Trophoblast cell (in vitro differentiated cells and primary cell): ENCODE results near the gene C1orf226.

Experiments
- DNase-seq, 2 donors: peaks; one replicate each; pipeline ENCODE4 v3.0.0-alpha.2; 2016
- H2AFZ ChIP-seq: 2 replicates; pipeline ENCODE4 v1.6.1; 2013; ENCODE audit warnings: low read length, moderate library complexity, mild to moderate bottlenecking; ENCODE audit not compliant: insufficient read depth, poor library complexity
- H2AK5ac ChIP-seq: 2 replicates; pipeline ENCODE4 v1.6.1; 2013; ENCODE audit warnings: mild to moderate bottlenecking, low read length
- H2BK120ac ChIP-seq: 2 replicates; pipeline ENCODE4 v1.6.1; 2013; ENCODE audit warnings: low read length, mild to moderate bottlenecking, moderate library complexity; ENCODE audit not compliant: insufficient read depth, poor library complexity
- H2BK12ac ChIP-seq: 2 replicates; pipeline ENCODE4 v1.6.1; 2013; ENCODE audit warnings: mild to moderate bottlenecking, low read length, moderate library complexity
- H2BK5ac ChIP-seq: 2 replicates; pipeline ENCODE4 v1.6.1; 2013; ENCODE audit warnings: low read length, low read depth, moderate library complexity, mild to moderate bottlenecking; ENCODE audit not compliant: poor library complexity
- H3K14ac ChIP-seq: 2 replicates; pipeline ENCODE4 v1.6.1; 2013; ENCODE audit warnings: mild to moderate bottlenecking, low read length
- H3K18ac ChIP-seq: 2 replicates; pipeline ENCODE4 v1.6.1; 2013; ENCODE audit warnings: mild to moderate bottlenecking, low read length
- H3K23ac ChIP-seq: 2 replicates; pipeline ENCODE4 v1.6.1; 2013; ENCODE audit warnings: low read length
- H3K27ac ChIP-seq: 2 replicates; pipeline ENCODE4 v1.5.1; 2013; ENCODE audit warnings: low read depth, mild to moderate bottlenecking, inconsistent platforms, low read length, moderate library complexity
- H3K27me3 ChIP-seq: 2 replicates; pipeline ENCODE4 v1.6.1; 2013; ENCODE audit warnings: inconsistent platforms, mild to moderate bottlenecking, low read length, moderate library complexity; ENCODE audit not compliant: insufficient read depth
- H3K36me3 ChIP-seq, 2 experiments: 1 replicate in 1 of 2; 2 replicates in 1 of 2; pipeline ENCODE4 v1.6.1; 2013; ENCODE audit warnings: low read length in 2 of 2, mild to moderate bottlenecking in 2 of 2, moderate library complexity in 1 of 2; ENCODE audit not compliant: insufficient read depth in 2 of 2, control insufficient read depth in 1 of 2
- H3K4ac ChIP-seq: 2 replicates; pipeline ENCODE4 v1.6.1; 2013; ENCODE audit warnings: low read depth, mild to moderate bottlenecking, low read length, moderate library complexity
- H3K4me1 ChIP-seq, 2 experiments: 1 replicate in 1 of 2; 2 replicates in 1 of 2; pipeline ENCODE4 v1.6.1; 2013; ENCODE audit warnings: low read length in 2 of 2, mild to moderate bottlenecking in 2 of 2, moderate library complexity in 1 of 2; ENCODE audit not compliant: insufficient read depth in 2 of 2, control insufficient read depth in 1 of 2
- H3K4me2 ChIP-seq: 2 replicates; pipeline ENCODE4 v1.6.1; 2013; ENCODE audit warnings: inconsistent platforms, mild to moderate bottlenecking, low read length, moderate library complexity
- H3K4me3 ChIP-seq: 2 replicates; pipeline ENCODE4 v1.5.1; 2013; ENCODE audit warnings: mild to moderate bottlenecking, low read depth, low read length, inconsistent platforms
- H3K79me1 ChIP-seq: one replicate; pipeline ENCODE4 v1.6.1; 2013; ENCODE audit warnings: low read length
- H3K79me2 ChIP-seq: 2 replicates; pipeline ENCODE4 v1.6.1; 2013; ENCODE audit warnings: low read length, mild to moderate bottlenecking; ENCODE audit not compliant: control insufficient read depth, insufficient read depth, poor library complexity
- H3K9ac ChIP-seq: 2 replicates; pipeline ENCODE4 v1.6.1; 2013; ENCODE audit warnings: mild to moderate bottlenecking, low read length
- H3K9me3 ChIP-seq: 2 replicates; pipeline ENCODE4 v1.6.1; 2013; ENCODE audit warnings: low read depth, mild to moderate bottlenecking, control low read depth, inconsistent platforms, low read length; ENCODE audit not compliant: insufficient read depth
- H4K12ac ChIP-seq: 2 replicates; pipeline ENCODE4 v1.6.1; 2013; ENCODE audit warnings: low read depth, mild to moderate bottlenecking, low read length, moderate library complexity
- H4K8ac ChIP-seq: 2 replicates; pipeline ENCODE4 v1.6.1; 2013; ENCODE audit warnings: low read depth, mild to moderate bottlenecking, low read length, moderate library complexity
- H4K91ac ChIP-seq: one replicate; pipeline ENCODE4 v1.6.1; 2013; ENCODE audit warnings: low read depth, mild to moderate bottlenecking, low read length, moderate library complexity
- WGBS: extraction: QIAGEN DNeasy Blood & Tissue Kit; methylation state at CpG from one replicate; pipeline ENCODE4 v1.1.7; 2013; ENCODE audit warnings: missing lambda C conversion rate; ENCODE audit not compliant: insufficient read length, insufficient coverage; ENCODE audit errors: extremely low coverage; 5-methylcytosine and 5-hydroxymethylcytosine counted together

C1orf226 gene

GRCh38 chr1:162386292-162387225 is 5.0 kb downstream of the C1orf226 start:
- Histone ChIP-seq H3K14ac (no peak overlapping the region), H2BK12ac (no peak overlapping the region), H3K4me2 (no peak overlapping the region), H3K79me2 (no peaks in the 10 kb centered on the region), H4K12ac (no peak overlapping the region), H3K79me1 (no peaks in the 10 kb centered on the region), H2BK5ac (no peak overlapping the region), H3K27me3 (no peaks in the 10 kb centered on the region), H3K9ac (no peak overlapping the region), H3K36me3 (peaks cover 0 to 6% of the 10 kb centered on the region in 2 experiments), H2AK5ac (no peak overlapping the region), H3K4me1 (no peaks in the 10 kb centered on the region), H3K4ac (no peak overlapping the region), H4K8ac (no peak overlapping the region), H2BK120ac (no peak overlapping the region), H3K23ac (no peak overlapping the region), H3K27ac (no peak overlapping the region), H3K9me3 (no peaks in the 10 kb centered on the region), H2AFZ (no peak overlapping the region), H3K4me3 (no peak overlapping the region), H3K18ac (no peak overlapping the region), H4K91ac (no peak overlapping the region)
- no CpG with 5 or more reads among the region's 8 CpGs for WGBS
- no peak for DNase-seq

- WGBS: 100% methylated on average over 1 of the region's 20 CpGs
Measured at GRCh38 chr1:162387226-162388082, 5.9 kb downstream of the C1orf226 start.

GRCh38 chr1:162388083-162388594 is 6.6 kb downstream of the C1orf226 start:
- Histone ChIP-seq H2AK5ac (no peak overlapping the region), H2BK12ac (no peak overlapping the region), H3K27me3 (no peaks in the 10 kb centered on the region), H3K27ac (no peak overlapping the region), H3K4me2 (no peak overlapping the region), H3K23ac (no peak overlapping the region), H4K12ac (no peak overlapping the region), H2BK5ac (no peak overlapping the region), H4K8ac (no peak overlapping the region), H3K4me1 (no peaks in the 10 kb centered on the region), H3K4ac (no peak overlapping the region), H3K9me3 (no peaks in the 10 kb centered on the region), H3K79me2 (no peaks in the 10 kb centered on the region), H2AFZ (no peak overlapping the region), H3K36me3 (peaks cover 0 to 4% of the 10 kb centered on the region in 2 experiments), H3K9ac (no peak overlapping the region), H4K91ac (no peak overlapping the region), H3K18ac (no peak overlapping the region), H3K79me1 (no peaks in the 10 kb centered on the region), H3K4me3 (no peak overlapping the region), H2BK120ac (no peak overlapping the region), H3K14ac (no peak overlapping the region)
- 100% methylated on average over 1 of the region's 8 CpGs for WGBS
- no peak for DNase-seq

More at GRCh38 chr1:162387226-162388082, 5.9 kb downstream of the C1orf226 start:
- Histone ChIP-seq H3K4me2 (no peak overlapping the region), H2AK5ac (no peak overlapping the region), H2BK5ac (no peak overlapping the region), H4K91ac (no peak overlapping the region), H3K9ac (no peak overlapping the region), H3K14ac (no peak overlapping the region), H3K23ac (no peak overlapping the region), H3K36me3 (peaks cover 0 to 4% of the 10 kb centered on the region in 2 experiments), H4K8ac (no peak overlapping the region), H3K79me2 (no peaks in the 10 kb centered on the region), H3K18ac (no peak overlapping the region), H3K79me1 (no peaks in the 10 kb centered on the region), H3K4me1 (no peaks in the 10 kb centered on the region), H2AFZ (no peak overlapping the region), H2BK120ac (no peak overlapping the region), H4K12ac (no peak overlapping the region), H3K27me3 (no peaks in the 10 kb centered on the region), H3K4ac (no peak overlapping the region), H3K4me3 (no peak overlapping the region), H2BK12ac (no peak overlapping the region), H3K27ac (no peak overlapping the region), H3K9me3 (no peaks in the 10 kb centered on the region)
- DNase-seq: no peak

GRCh38 chr1:162388615-162389014 is 7.1 kb downstream of the C1orf226 start:
- Histone ChIP-seq H3K36me3 (peaks cover 0 to under 1% of the 10 kb centered on the region in 2 experiments), H3K9ac (no peak overlapping the region), H3K14ac (no peak overlapping the region), H3K18ac (no peak overlapping the region), H3K9me3 (no peaks in the 10 kb centered on the region), H3K79me2 (no peaks in the 10 kb centered on the region), H3K4me3 (no peak overlapping the region), H3K27ac (no peak overlapping the region), H2BK12ac (no peak overlapping the region), H2BK5ac (no peak overlapping the region), H4K12ac (no peak overlapping the region), H2AFZ (no peak overlapping the region), H3K4ac (no peak overlapping the region), H4K91ac (no peak overlapping the region), H2AK5ac (no peak overlapping the region), H4K8ac (no peak overlapping the region), H3K23ac (no peak overlapping the region), H3K27me3 (no peaks in the 10 kb centered on the region), H3K4me1 (no peaks in the 10 kb centered on the region), H3K4me2 (no peak overlapping the region), H2BK120ac (no peak overlapping the region), H3K79me1 (no peaks in the 10 kb centered on the region)
- WGBS: no CpG with 5 or more reads among the region's 5 CpGs
- peak; percentile 42 to 50 for DNase-seq
